Glomerular visceral epithelial cell (primary cell): ENCODE results near the gene NECTIN1.

ENCODE experiments used
- DNase-seq: peaks from one replicate; pipeline ENCODE4 v3.0.0-alpha.2; 2016; ENCODE audit errors: extremely low spot score

Gene NECTIN1, protein sequence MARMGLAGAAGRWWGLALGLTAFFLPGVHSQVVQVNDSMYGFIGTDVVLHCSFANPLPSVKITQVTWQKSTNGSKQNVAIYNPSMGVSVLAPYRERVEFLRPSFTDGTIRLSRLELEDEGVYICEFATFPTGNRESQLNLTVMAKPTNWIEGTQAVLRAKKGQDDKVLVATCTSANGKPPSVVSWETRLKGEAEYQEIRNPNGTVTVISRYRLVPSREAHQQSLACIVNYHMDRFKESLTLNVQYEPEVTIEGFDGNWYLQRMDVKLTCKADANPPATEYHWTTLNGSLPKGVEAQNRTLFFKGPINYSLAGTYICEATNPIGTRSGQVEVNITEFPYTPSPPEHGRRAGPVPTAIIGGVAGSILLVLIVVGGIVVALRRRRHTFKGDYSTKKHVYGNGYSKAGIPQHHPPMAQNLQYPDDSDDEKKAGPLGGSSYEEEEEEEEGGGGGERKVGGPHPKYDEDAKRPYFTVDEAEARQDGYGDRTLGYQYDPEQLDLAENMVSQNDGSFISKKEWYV

DNA sequence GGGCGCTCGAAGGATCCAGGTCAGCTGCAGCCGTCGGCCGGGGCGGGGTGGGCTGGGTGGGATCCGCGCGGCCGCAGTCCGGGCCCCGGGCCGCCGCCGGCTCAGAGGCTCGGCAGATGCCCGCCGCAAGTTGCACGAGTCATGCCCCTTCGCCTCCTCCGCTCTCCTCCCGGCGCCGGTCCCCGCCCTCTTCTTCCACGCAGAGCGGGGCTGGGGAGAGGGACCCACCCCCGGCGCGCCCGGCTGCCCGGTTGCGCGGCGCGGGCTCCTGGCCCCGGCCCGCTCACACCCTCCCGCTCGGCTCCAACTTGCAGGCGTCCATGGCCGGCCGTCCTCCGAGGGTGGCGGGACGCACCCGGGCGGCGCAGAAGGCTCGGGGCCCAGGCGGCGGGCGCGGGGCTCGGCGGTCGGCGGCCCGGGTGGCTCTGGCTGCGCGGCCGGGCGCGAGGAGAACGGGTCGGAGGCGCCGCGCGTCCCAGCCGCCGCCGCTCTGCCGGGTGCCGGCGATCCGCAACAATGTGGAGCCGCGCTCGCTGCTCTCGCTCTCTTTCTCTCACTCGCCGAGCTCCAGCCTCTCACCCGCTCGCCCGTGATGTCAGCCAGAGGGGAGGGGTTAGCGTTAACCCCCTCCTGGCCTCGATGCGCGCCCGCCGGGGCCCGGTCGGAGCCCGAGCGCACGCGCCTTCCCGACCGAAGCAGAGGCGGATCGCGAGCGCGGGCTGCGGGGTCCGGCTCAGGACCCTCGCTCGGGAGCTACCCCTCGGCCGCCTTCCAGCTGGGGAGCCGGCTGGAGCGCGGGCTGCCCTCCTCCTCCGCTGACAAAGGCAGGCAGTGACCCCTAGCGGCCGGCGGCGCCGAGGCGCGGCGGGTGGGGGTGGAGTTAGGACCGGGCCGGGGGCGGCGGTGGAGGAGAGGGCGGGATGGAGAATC, at the start of gene NECTIN1:
Gene NECTIN1 (minus strand): TSS at position 550 of the 930 bp plus-strand sequence. CDS start 647 bp downstream, outside the sequence.
- DNase-seq: peak; percentile 80

- no peak for DNase-seq
Measured at GRCh38 chr11:119778391-119779194, 49.6 kb upstream of the NECTIN1 start.

DNA sequence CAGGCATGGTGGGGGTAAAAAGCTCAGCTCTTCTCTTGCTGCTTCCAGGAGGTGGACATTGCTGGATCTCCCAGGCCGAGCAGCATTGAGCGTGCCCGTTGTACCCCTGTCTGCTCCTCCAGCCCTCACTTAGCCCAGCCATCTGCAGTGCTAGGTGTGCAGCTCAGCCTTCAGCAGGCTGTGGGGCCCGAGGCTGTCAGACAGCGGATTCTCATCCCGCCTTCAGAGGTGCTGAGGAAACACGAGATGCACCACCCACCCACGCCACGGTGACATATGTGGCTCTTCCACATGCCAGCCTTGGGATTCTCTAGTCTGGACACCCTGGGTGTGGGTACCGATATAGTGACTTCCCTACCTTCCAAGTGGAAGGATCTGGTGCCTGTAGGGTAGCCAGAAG, 48.9 kb upstream of the NECTIN1 start:
- DNase-seq: no peak

GRCh38 chr11:119776651-119777050, 47.7 kb upstream of the NECTIN1 start:
- no peak for DNase-seq

- no peak for DNase-seq
Measured at GRCh38 chr11:119776031-119776636, 47.1 kb upstream of the NECTIN1 start.

DNA sequence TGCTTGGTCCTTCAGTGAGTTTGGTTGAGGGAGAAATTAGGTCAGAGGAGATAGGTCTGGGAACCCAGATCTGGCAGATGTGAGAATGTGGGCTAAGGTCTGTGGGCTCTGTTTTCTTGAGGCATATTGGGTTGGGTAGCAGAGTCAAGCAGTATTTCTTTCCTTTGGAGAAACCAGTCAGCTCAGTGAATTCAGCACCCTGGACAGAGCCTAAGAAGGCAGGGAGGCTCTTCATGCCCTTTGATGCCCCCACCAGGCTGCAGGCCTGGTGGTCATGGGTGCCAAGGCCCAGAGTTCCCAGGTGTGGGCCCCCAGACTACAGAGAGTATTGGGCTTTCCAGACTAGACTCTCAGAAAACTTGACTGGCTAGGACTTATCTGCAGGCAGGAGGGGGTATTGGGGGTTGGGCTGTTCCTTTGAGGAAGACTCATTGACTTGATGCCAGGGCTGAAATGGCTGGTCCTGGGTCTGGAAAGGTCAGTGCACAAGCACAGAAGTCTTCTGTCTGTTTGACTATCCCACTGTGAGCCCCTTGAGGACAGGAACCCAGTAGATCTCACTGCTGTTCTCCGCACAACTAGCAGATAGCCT, 45.3 kb upstream of the NECTIN1 start:
- no peak for DNase-seq

GRCh38 chr11:119772641-119773415, 43.8 kb upstream of the NECTIN1 start:
- DNase-seq: no peak

DNA sequence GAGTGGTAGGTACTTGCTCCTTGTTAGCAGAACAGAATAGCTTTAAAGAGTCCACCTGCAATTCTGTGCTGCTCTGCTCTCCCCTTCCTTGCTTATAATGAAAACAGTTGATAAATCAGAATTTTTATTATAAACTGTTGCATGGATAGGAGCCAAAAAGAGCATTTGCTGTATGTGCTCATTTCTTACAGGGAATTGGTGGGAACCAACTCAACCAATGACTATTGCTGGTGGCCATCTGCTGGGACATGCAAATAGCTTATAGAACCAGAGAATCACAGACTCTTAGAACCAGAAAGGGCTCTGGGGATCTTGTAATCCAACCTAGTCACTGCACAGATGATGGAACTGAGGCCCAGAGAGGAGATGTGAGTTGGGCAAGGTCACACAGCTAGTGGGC, 43.1 kb upstream of the NECTIN1 start:
- DNase-seq: no peak

DNA sequence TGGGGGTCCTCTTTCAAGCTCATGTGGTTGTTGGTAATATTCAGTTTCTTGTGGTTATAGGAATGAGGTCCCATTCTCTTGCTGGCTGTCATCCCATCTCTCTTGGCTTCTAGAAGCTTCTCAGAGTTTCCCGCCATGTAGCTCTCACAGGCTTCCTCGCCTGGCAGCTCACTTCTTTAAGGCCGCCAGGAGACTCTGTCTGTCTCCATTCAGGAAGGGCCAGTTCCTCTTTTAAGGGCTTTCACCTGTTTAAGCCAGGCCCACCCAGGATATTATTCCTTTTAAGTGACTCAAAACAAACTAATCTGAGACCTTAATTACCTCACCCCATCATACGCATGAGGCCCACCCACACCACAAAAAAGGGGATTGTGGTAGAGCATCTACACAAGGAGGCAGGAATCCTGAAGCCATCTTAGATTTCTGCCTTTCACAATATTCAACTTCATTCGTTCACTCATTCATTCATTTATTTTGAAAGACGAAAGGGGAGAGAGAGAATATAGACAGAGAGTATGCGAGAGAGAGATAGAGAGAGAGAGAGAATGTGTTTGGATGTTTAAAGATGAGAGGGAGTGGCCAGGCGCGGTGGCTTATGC, 42.3 kb upstream of the NECTIN1 start:
- no peak for DNase-seq

- DNase-seq: no peak
Measured at GRCh38 chr11:119765628-119766027, 36.6 kb upstream of the NECTIN1 start.

DNA sequence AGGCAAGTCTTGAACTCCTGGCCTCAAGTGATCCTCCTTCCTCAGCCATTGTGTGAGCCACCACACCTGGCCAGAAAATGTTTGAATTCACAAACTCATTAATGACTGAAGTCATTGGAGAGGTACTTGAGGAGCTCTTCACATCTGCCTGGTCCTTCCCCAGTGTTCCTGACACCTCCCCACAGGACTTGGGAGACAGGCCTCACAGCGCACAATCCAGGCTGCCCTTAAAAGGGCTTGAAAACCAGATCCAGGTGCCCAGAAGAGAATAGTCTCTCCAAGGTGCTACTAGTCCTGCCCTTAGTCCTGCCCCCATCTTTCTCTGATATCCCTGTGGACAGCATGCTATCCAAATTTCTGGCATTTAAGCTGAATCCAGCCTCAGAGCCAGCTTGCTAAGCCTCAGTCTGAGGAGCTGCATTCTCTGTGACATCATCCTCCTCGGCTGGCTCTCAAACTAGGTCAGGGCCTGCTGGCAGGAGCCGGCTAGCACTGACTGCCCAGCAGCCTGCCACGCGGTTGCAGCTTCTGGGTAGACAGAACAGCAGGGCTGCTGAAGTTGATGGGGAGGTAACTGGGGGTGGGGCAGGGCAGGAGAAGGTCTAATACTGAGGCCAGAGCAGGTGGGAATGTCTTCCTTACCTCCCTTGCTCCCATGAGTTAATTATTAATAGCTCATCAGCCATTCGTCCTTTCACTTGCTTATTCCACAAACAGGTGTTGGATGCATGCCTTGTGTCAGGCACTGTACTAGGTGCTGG, 35.3 kb upstream of the NECTIN1 start:
- DNase-seq: peak; percentile 47

GRCh38 chr11:119763071-119763728, 34.2 kb upstream of the NECTIN1 start:
- no peak for DNase-seq

DNA sequence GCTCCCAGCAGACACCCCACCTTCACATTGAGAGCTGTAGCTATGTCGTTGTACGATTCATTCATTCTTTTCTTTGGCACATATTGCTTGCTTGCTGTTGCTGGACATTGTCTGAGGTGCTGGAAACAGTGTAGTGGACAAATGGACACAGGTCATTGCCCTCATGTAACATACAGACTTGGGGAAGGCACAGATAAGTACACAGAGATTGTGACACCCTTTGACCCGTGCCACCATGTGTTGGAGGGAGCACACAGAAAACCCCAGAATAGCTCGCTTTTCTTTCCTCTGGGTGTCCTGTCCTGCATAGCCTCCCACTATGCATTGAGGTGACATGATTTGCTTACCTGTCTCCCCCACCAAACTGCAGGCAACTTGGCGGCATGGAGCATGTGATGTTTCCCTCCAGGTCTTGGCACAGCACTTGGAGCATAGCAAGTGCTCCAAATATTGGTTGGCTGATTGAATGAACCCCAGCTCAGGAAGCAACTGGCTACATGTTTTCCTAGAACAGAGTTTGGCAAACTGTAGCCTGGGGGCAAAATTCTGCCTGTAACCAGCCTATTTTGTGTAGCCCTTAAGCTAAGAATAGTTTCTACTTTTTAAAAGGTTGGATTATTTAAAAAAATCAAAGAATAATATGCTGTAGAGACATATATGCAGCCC, 30.9 kb upstream of the NECTIN1 start:
- DNase-seq: no peak

DNA sequence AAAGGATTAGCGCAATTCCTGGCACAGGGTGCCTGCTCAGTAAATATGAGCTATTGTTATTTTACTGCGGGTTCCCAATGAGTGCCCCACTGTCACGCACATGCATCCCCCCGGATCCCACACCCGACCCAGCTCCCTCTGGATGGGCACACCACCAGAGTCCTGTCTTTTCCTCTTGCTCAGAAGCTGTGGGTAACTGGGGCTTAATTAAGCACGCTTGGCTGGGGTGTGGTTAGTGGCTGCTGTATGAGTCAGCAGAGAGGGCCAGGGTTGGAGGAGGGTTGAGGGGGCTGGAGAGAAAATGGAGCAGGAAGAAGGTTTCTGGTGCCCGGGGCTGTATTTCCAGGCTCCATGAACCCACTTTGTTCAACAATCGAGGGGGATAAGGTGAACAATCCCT, 30.3 kb upstream of the NECTIN1 start:
- DNase-seq: peak; percentile 87

- DNase-seq: no peak
Measured at GRCh38 chr11:119758291-119758690, 29.3 kb upstream of the NECTIN1 start.

DNA sequence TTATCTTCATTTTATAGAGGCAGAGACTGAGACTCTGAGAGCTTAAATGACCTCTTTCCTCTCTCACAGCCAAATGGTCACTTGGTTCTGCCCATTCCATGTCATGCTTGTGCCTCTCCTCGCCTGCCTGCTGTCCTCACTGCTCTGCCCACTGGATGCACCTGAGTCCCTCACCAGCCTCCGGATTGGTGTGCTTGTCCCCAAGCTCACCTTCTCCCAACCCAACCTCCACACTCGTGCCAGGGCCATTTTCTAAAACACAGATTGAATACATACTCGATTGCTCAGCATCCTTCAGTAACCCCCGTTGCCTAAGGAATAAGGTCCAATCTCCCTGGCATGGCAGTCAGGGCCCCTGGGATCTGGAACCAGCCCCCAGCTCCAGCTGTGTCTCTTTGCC, 28.4 kb upstream of the NECTIN1 start:
- DNase-seq: no peak

DNA sequence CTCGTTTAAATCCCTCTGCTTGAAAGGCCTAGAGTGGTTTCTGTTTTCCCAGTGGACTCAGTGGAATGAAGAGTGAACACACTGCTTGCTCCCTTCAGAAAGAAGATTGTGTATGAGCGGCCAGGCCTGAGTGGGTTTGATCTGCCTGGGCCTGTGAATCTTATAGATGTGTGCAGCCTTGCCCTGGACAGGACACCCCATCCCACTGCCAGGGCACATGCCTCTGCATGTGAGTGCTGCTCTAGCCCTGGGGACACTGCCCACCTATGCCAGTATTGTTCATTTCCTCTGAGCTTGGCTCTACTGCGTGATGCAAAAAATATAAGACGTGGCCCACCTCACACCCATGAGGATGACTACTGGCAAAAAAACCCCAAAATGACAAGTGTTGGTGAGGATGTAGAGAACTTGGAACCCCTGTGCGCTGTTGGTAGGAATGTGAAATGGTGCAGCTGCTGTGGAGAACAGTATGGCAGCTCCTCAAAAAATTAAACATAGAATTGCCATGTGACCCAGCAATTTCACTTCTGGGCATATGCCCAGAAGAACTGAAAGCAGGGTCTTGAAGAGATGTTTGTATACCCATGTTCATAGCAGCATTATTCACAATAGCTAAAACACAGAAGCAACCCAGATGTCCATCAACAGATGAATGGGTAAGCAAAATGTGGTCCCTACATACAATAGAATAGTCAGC, 27.3 kb upstream of the NECTIN1 start:
- no peak for DNase-seq
